Anterior cingulate cortex (tissue), 58 donors: Measurements from ENCODE around the gene TMCC1.
A peak's percentile ranks its signal among the peaks of the same experiment; 100 is the strongest.
"Not testable (repeated sequence)": the region's sequence is repeated elsewhere in the genome, so short reads cannot be mapped to it uniquely, and the experiment has no call there.

Source experiments
- DNase-seq, 58 donors: peaks; one replicate each; lab custom pipeline; 2025; lab: John Stamatoyannopoulos, UW

TMCC1 gene

GRCh38 chr3:129783470-129783869 is 110.0 kb downstream of the TMCC1 start:
- no peak for DNase-seq

GRCh38 chr3:129778871-129779270 is 114.6 kb downstream of the TMCC1 start:
- no peak for DNase-seq

GRCh38 chr3:129777806-129778205 is 115.7 kb downstream of the TMCC1 start:
- DNase-seq: peak in 9 of 58 donors; percentile 3 to 27 (median 11)

- DNase-seq: no peak
Measured at GRCh38 chr3:129775870-129776269, 117.6 kb downstream of the TMCC1 start.

GRCh38 chr3:129773691-129774663 is 119.5 kb downstream of the TMCC1 start:
- no peak for DNase-seq

GRCh38 chr3:129770604-129771003 is 122.9 kb downstream of the TMCC1 start:
- DNase-seq: no peak

- DNase-seq: no peak
Measured at GRCh38 chr3:129769616-129770015, 123.9 kb downstream of the TMCC1 start.

- DNase-seq: no peak
Measured at GRCh38 chr3:129768728-129769127, 124.8 kb downstream of the TMCC1 start.

- no peak for DNase-seq
Measured at GRCh38 chr3:129766135-129766534, 127.4 kb downstream of the TMCC1 start.

GRCh38 chr3:129764090-129764489 is 129.4 kb downstream of the TMCC1 start:
- no peak for DNase-seq

- no peak for DNase-seq
Measured at GRCh38 chr3:129758785-129759320, 134.7 kb downstream of the TMCC1 start.

- no peak for DNase-seq
Measured at GRCh38 chr3:129758306-129758705, 135.2 kb downstream of the TMCC1 start.

- no peak for DNase-seq
Measured at GRCh38 chr3:129756871-129757270, 136.6 kb downstream of the TMCC1 start.

- not testable (repeated sequence) for DNase-seq
Measured at GRCh38 chr3:129751105-129751504, 142.4 kb downstream of the TMCC1 start.

- no peak for DNase-seq
Measured at GRCh38 chr3:129749692-129750091, 143.8 kb downstream of the TMCC1 start.

- DNase-seq: no peak
Measured at GRCh38 chr3:129747992-129748391, 145.5 kb downstream of the TMCC1 start.

GRCh38 chr3:129747136-129747535 is 146.4 kb downstream of the TMCC1 start:
- no peak for DNase-seq

GRCh38 chr3:129746629-129747028 is 146.9 kb downstream of the TMCC1 start:
- DNase-seq: no peak

- DNase-seq: peak in 40 of 58 donors; percentile 1 to 76 (median 28)
Measured at GRCh38 chr3:129745253-129745652, 148.3 kb downstream of the TMCC1 start.

- no peak for DNase-seq
Measured at GRCh38 chr3:129741794-129742193, 151.7 kb downstream of the TMCC1 start.

- no peak for DNase-seq
Measured at GRCh38 chr3:129740090-129740489, 153.4 kb downstream of the TMCC1 start.

GRCh38 chr3:129739634-129740033 is 153.9 kb downstream of the TMCC1 start:
- DNase-seq: no peak
